IPS-NIHi7 (cell line): ENCODE data around the gene SLC5A8.

Experiments
- DNase-seq: peaks from one replicate; pipeline ENCODE4 v3.0.0; 2012; ENCODE audit warnings: mixed read lengths; ENCODE audit errors: extremely low spot score

The SLC5A8 gene

GRCh38 chr12:101209319-101210302 is at the start of gene SLC5A8:
TSS of gene SLC5A8 (minus strand) at chr12:101210238. CDS start at chr12:101209848, 390 bp downstream.
- DNase-seq, result peak; percentile 57

DNA sequence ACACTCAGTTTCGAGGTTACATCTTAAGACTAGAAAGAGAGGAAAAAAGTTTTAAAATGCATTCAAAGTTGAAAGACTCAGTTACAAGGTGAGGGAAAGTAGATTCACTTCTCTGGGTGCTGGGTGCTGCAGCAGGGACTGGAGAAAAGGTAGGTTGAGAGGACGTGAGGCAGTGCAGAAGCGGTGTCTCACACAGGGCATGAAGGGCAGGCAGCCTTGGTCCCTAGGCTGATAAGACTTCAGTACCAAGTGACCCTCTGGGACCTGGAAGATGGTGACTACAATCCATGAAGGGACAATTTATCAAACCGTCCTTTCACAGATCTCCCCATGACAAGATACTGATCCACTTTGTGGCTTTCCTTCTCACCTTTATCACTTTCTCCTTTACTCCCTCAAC is 47.3 kb upstream of the SLC5A8 start:
- no peak for DNase-seq

GRCh38 chr12:101256266-101256665 is 46.2 kb upstream of the SLC5A8 start:
- DNase-seq, result no peak

GRCh38 chr12:101243616-101244015 is 33.6 kb upstream of the SLC5A8 start:
- DNase-seq, result no peak

GRCh38 chr12:101243074-101243473 is 33.0 kb upstream of the SLC5A8 start:
- no peak for DNase-seq

DNA sequence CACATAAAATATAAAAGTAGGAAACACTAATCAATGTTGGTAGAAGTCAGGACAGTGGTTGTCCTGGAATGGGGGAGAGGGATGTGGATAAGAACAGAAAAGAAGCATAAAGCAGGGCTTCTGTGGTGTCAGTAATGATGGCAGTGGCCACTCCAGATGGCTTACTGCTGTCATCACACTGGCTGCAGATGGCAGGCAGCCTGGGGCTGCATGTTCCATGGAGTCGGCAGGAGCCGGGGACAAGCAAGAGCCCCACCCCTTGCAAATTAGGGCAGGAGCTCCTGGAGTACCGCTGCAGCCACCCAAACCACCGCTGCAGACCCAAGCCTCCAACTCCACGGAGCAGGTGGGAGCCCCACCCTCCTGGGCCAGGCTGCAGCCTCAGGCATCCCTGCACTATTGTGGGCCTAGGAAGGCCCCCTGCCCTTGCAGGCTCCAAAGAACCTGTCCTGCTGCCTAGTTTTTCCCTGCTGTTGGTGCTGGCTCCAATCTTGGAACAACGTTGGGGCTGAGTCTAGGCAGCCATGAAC is 28.8 kb upstream of the SLC5A8 start:
- DNase-seq, result no peak

GRCh38 chr12:101238306-101238705 is 28.3 kb upstream of the SLC5A8 start:
- DNase-seq, result no peak

- DNase-seq, result no peak
Observed at GRCh38 chr12:101235686-101236085, 25.6 kb upstream of the SLC5A8 start.

DNA sequence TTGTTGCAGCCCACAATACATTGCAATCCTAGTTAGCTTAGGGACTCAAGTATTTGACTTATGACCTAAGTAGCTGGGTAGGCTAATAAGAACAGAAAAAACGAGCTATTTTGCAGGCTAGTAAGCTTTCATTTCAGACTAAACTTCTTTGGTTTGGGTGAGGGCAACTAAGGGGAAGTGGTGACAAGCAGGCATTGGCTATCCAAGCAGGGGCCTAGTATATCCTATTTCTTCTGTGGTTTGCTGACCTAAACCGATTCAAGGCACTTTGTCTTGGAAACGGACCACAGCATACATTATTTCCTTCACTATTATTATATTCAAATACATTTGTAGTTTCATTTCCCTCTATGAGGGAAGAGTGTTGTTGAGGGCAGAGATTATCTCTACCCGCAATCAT is 21.6 kb upstream of the SLC5A8 start:
- DNase-seq, result no peak

DNA sequence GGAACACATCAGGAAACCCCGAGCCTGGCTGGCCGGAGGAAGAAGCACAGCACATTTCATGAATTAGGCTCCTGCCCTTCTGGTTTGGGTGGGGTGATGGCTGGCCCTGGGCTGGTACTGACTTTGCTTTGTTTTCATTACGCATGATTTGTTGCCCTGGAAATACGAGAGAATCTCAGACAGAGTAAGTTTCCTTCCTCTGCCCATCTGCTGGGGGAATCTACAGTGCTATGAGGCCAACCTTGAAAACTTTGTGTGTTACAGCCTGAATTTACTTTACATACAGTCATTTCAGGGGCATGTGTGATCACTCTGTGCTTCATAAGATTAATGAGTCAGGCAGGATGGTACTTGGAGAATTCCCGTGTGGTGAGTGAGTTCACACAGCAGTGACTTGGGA is 20.5 kb upstream of the SLC5A8 start:
- DNase-seq, result no peak

GRCh38 chr12:101229841-101230241 is 19.8 kb upstream of the SLC5A8 start:
- DNase-seq, result no peak

DNA sequence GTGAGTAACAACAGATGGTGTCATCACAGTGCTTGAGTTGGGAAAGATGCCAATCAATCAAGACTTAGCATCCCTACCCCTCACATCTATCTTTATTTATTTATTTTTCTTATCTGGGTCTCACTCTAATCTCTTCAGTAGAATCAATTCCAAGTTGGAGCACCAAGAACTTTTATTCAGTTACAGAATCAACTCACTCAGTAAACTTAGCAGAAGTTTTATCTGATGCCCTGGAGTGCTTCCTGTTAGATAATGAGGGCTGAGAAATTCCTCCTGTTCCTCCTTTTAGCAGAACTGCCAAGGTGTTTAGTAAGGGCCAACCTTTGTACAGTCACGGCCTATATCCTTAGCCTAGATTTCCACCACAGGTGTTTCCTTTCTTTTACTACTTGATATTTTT is 11.3 kb upstream of the SLC5A8 start:
- no peak for DNase-seq

DNA sequence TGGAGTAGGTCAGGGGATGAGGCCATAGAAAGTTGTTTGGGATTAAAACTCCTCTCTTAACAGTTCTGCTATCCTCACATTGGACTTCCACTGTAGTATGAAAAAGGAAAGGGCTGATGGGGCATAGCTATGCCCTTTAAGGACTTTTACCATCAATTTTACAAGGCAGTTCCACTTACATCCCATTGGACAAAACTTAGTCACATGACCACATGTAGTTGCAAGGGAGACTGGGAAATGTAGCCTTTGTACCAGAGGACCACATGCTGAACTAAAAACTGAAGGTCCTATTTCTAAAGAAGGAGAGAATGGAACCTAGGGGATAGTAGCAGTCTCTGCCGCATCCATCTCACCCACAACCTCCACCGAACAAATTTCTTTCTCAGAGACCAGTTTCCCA is 6.8 kb upstream of the SLC5A8 start:
- no peak for DNase-seq

DNA sequence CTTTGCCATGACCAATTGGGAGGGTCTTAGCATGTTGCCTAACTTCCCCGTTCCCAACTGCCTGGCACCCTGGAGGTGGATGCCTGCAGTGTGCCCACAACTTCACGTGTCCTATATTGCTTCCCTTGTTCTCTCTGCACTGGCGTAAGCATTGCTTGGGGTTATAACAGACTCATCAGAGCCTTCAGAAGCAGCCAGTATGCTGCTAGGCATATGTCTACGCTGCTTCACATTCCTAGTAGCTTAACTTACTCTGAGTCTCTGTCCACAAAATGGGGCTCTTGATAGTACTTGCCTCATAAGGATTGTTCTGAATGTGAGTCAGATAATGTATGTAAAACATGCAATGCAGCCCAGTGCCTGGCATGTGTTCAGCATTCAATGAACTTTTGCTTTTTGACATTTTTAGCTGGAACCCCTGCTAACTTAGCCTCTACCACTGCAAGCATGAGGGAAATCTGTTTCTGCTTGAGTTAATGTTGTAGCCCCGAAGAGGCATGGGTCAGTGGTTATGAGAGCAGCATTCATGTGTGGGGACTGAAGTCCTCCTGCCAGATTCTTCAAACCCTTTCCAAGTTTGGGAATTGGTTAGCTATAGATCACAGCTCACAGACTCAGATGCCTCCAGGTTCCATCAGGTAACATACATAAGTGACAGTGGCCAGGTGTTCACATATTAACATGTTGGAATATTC is 2.8 kb downstream of the SLC5A8 start:
- DNase-seq, result no peak

DNA sequence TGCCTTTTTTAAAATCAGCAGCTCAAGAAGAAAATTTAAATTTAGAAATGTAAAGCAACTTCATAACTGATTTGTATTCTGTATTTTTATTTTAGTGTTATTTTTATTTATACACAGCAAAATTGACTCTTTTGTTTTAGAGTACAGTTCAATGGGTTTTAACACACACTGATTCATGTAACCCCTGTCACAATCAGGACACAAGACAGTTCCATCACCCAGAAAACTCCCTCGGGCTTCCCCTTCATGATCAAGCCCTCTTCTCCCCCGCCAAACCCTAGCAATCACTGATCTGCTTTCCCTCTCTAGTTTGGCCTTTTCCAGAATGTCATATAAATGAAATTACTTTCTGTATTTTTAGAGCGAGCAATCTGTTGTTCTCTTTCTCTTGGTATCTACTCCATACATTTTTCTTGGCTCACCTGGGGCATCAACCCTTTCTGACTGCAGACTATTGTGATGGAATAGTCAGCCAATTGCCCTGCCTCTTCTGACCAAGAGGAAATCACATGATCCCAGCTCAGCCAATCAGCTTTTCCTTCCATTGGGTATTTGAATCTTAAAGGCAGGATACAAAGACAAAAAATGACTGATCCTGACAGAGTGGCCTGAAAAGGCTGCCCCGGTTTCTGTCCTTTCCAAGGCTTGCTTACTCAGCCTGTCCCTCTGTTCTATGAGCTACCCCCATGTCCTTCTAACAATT is 5.3 kb downstream of the SLC5A8 start:
- peak; percentile 26 for DNase-seq

DNA sequence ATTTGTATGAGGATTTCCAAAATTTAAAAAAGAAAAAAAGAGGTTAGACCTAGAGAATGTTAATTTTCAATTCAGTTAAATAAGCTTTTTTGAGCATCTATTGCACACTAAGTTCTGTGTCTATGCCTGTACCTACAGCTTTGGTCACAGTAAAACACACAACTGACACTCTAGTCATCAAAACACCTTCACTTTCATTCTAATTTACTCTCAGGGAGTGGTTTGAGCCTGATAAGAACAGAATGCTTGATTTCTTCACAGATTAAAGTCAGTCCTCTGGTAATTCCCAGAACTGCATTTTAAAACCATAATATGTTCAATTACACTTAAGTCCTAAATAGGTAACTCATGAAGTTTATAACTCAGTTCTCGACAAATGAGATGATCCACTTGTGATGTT is 9.2 kb downstream of the SLC5A8 start:
- DNase-seq, result no peak

DNA sequence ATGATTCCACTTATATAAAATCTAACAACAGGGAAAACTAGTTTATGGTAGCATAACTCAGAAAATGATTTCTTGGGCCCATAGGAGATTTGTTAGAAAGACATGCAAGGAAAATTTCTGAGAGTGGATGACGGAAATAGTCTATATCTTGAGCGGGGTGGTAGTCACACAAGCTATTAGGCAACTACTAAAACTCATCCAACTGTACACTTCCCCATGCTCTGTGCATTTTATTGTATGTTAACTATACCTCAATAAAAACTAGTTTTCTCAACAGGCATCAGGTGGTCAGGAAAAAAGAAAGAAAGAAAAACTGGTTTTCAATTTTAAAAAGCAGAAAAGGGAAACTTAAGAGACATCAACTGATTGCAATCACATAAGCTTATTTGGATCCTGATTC is 9.9 kb downstream of the SLC5A8 start:
- DNase-seq, result no peak

DNA sequence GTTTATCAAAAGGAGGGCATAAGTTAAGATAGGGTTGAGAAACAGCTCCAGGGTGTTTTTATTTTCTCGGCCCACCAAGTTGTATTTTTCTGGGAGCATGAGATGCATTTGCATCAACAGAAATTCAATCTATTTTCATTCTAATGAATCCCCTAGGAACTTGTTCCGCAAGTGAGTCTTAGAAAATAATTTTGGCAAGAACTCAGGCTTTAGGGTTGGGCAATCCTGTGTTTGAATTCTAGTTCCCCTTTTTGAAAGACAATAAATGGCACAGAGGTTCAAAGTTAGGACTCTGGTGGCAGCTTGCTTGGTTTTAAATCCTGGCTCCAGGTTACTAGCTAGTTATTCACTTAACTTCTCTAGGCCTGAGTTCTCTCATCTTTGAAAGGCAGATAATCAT is 23.7 kb downstream of the SLC5A8 start:
- DNase-seq, result no peak

DNA sequence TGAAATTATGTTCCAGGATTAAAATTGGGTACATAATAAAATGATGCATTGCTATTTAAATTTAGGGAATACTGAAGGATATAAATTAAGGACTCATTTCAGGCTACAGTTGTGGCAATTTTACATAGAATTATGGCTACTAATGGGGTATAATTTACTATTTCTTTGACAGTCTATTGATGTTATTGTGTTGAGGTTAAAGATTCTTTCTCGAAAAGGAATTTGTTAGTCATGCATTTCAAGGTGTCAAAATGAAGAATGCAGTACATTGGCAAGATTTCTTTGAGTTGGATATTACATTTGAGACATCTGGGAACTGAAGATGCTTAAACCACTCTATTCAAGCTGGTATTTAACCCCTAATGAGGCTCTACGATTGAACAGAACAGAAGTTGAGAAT is 28.3 kb downstream of the SLC5A8 start:
- DNase-seq, result no peak

DNA sequence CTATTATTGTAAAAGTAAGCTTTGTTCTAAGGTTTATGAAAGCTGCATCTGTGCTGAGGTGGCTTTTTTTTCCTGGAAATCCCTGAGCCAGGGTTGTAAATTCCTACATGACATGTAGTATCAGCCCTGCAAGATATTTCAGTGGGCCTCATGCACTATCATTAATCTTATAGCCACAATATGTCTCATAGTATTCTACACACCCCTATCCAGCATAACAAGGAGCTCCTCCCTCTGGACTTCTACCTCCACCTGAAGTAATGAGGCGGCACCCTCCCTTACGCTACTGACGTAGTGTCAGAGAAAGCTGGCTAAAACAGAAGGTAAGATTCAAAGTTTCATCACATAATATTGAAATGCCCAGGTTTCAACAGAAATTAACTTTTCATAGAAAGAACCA is 35.5 kb downstream of the SLC5A8 start:
- no peak for DNase-seq

GRCh38 chr12:101173197-101173749 is 36.8 kb downstream of the SLC5A8 start:
- DNase-seq, result no peak

DNA sequence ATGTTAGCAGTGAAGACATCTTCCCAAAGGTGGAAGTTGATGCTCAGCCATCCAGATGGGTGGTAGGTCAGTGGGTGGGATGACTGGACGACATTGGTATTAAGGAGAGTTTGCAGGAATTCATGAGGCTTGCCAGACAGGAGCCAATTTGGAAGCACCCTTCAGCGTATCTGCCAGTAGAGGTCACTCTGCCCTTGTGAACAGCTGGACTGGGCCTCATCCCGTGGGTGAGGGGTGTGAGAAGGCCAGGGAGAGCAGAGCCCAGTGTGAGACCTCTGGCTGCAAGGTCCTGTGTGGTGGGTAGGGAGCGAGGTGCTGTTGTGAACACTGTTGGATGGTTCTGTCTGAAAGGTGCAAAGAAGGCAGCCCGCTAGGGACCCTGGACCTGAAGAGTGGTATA is 37.7 kb downstream of the SLC5A8 start:
- DNase-seq, result peak; percentile 87
